Choroid plexus epithelial cell (primary cell): ENCODE data around the gene IL1R2.

Experiments used
- DNase-seq: peaks from one replicate; pipeline ENCODE4 v3.0.0-alpha.2; 2010; ENCODE audit warnings: low read depth
- H3K4me3 ChIP-seq: 2 replicates; pipeline ENCODE4 v1.5.1; 2011; ENCODE audit warnings: low read depth, mild to moderate bottlenecking, control low read depth, low read length, moderate library complexity
- TF ChIP-seq, protein P1 (sequence below): conservative IDR thresholded peaks from 2 replicates; pipeline ENCODE4 v1.5.1; 2011; ENCODE audit warnings: low read depth, mild to moderate bottlenecking, control low read depth, inconsistent platforms, low read length, moderate library complexity

Gene IL1R2

DNA sequence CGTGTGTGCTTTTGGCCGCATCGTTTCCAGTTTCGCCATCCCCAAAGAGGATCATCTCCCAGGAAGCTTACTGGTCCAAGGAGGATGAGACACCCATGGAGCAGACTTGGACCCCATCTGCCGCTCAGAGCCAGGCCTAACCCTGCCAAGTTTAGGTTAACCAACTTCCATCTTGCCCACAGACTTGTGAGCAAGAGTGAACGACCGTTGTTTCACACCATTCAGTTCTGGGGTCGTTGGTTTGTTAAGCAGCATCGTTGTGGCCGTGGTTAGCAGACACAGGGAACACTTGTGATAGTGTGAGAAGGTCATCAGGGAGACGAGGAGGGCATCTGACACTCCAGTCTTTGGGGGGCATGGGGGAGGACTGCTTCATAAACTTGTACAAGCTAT lies 15.1 kb downstream of the IL1R2 start:
- no peak for DNase-seq
- H3K4me3 ChIP-seq = no peak overlapping the region
- TF ChIP-seq, protein P1, sequence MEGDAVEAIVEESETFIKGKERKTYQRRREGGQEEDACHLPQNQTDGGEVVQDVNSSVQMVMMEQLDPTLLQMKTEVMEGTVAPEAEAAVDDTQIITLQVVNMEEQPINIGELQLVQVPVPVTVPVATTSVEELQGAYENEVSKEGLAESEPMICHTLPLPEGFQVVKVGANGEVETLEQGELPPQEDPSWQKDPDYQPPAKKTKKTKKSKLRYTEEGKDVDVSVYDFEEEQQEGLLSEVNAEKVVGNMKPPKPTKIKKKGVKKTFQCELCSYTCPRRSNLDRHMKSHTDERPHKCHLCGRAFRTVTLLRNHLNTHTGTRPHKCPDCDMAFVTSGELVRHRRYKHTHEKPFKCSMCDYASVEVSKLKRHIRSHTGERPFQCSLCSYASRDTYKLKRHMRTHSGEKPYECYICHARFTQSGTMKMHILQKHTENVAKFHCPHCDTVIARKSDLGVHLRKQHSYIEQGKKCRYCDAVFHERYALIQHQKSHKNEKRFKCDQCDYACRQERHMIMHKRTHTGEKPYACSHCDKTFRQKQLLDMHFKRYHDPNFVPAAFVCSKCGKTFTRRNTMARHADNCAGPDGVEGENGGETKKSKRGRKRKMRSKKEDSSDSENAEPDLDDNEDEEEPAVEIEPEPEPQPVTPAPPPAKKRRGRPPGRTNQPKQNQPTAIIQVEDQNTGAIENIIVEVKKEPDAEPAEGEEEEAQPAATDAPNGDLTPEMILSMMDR = no peak

DNA sequence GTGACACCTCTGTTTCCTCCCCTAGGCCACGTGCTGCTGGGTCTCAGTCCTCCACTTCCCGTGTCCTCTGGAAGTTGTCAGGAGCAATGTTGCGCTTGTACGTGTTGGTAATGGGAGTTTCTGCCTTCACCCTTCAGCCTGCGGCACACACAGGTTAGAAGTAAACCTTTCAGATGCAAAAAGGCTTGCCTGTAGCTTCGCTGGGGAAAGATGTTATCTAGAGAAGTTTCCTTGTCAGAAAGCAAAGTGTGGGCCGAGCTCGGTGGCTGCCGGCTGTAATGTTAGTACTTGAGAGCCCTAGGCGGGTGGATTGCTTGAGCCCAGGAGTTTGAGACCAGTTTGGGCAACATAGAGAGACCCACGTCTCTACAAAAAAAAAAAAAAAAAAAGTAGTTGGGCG lies 16.7 kb downstream of the IL1R2 start:
- TF ChIP-seq, protein P1 = no peak
- no peak overlapping the region for H3K4me3 ChIP-seq
- DNase-seq = no peak

DNA sequence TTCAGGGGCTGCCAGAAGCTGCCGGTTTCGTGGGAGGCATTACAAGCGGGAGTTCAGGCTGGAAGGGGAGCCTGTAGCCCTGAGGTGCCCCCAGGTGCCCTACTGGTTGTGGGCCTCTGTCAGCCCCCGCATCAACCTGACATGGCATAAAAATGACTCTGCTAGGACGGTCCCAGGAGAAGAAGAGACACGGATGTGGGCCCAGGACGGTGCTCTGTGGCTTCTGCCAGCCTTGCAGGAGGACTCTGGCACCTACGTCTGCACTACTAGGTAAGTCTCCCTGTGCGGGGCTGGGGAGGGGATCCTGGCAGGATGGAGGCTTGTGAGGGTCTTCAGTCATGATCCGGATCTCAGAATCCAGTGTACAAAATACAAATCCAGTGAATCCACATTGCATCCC lies 17.8 kb downstream of the IL1R2 start:
- no peak for DNase-seq
- TF ChIP-seq, protein P1 = no peak
- H3K4me3 ChIP-seq = no peak overlapping the region

DNA sequence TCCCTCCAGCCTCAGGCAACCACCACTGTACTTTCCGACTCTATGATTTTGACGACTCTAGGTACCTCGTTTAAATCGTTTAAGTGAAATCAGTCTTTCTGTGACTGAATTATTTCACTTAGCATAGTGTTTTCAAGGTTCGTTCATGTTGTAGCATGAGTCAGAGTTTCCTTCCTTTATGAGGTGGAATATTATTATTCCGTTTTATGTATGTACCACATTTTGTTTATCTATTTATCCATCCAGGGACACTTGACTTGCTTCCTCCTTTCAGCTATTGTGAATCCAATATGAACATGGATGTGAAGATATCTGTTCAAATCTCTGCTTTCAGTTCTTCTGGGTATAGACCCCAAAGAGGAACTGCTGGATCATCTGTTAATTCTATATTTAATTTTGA lies 19.1 kb downstream of the IL1R2 start:
- TF ChIP-seq, protein P1 = no peak
- no peak for DNase-seq
- no peak overlapping the region for H3K4me3 ChIP-seq

DNA sequence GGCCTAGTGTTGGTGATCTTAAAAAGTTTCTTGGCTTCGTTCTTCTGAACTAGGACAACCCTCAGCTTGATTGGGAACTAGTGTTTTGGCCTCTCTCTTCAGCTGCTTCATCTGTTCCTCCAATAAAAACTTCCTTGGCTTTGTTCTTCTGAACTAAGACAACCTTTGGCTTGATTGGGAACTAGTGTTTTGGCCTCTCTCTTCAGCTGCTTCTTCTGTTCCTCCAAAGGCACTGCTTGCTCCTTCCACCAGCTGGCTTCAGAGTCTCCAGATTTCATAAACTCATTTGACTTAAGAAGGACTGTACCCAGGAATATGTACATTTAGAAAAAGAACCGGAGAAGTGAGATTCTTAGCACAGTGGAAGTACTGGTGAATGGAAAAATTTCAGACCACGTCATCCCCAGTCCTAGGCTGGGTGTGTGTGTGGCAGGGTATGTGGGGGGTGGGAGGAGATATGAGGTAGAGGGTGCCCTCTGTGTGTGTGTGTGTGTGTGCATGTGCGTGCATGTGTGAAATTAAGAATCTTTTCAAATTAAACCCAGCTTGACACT lies 20.4 kb downstream of the IL1R2 start:
- TF ChIP-seq, protein P1 = no peak
- no peak for DNase-seq
- no peak overlapping the region for H3K4me3 ChIP-seq

DNA sequence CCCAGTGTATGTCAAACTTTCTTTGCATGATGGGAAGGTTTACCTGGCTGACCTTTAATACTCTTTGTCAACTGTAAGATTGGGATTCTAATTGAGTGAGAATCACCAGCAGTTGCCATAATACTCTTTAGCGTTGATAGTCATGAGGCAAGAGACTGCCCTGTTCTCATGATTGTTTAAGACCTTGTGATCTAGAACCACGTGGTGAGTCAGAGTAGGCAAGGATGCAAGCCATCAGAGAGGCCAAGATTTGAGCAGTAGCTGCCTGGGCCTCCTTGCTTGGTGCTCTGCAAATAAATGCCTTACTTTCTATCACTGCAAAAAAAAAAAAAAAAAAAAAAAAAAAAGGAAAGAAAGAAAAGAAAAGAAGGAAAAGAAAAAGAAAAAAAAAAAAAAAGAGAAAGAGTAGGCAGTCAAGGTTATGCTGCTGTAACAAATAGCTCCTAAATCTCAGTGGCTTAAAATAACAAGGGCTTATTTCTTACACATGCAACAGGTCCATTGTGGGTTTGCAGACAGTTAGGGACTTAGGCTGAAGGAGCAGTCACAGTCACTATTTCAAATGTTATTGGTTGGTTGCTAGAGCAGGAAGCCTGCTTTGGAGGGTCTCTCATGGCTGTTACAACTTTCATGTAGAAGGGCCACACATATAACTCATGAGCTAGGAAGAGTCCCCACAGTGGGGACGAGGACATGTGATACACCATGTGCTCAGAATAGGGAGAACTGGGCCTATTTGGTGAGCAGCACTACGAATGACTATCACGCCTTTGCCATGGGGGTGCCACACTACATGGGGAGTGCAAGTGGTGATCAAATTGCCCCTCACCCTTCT lies 21.7 kb downstream of the IL1R2 start:
- TF ChIP-seq, protein P1 = no peak
- no peak overlapping the region for H3K4me3 ChIP-seq
- DNase-seq = peak; percentile 57

DNA sequence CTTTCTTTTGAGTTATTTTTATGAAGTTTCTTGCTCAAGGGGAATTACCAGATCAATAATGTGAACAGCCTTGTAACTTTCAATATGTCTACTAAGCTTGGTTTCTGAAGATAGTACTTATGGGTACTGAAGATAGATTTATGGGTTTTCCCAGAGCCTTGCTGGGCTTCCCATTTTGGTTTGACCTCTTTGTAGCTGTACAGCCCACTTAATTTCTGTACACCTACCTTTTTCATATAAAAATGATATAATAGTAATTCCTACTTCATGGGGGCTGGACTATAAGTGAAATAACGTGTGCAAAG lies 22.2 kb downstream of the IL1R2 start:
- no peak for DNase-seq
- TF ChIP-seq, protein P1 = no peak
- no peak overlapping the region for H3K4me3 ChIP-seq
